Neuronal stem cell (in vitro differentiated cells): ENCODE results near the gene RALGDS.
"Not testable (repeated sequence)": the region's sequence is repeated elsewhere in the genome, so short reads cannot be mapped to it uniquely, and the experiment has no call there.

Source experiments
- DNase-seq: peaks from one replicate; pipeline ENCODE4 v3.0.0-alpha.2; 2013; ENCODE audit warnings: low spot score
- H2AFZ ChIP-seq: one replicate; pipeline ENCODE4 v1.6.1; 2013; ENCODE audit warnings: mild to moderate bottlenecking, low read length, inconsistent platforms
- H2AK5ac ChIP-seq: 2 replicates; pipeline ENCODE4 v1.6.1; 2013; ENCODE audit warnings: low read depth, mild to moderate bottlenecking, inconsistent platforms, low read length, moderate library complexity, mixed read lengths
- H2BK120ac ChIP-seq: 2 replicates; pipeline ENCODE4 v1.6.1; 2013; ENCODE audit warnings: low read depth, mild to moderate bottlenecking, inconsistent platforms, low read length, moderate library complexity, mixed read lengths
- H2BK12ac ChIP-seq: one replicate; pipeline ENCODE4 v1.6.1; 2013; ENCODE audit warnings: low read length, inconsistent platforms
- H2BK15ac ChIP-seq: 2 replicates; pipeline ENCODE4 v1.6.1; 2013; ENCODE audit warnings: mild to moderate bottlenecking, low read length, inconsistent platforms, mixed read lengths
- H2BK5ac ChIP-seq: one replicate; pipeline ENCODE4 v1.6.1; 2013; ENCODE audit warnings: inconsistent platforms, mild to moderate bottlenecking, low read length, moderate library complexity
- H3K14ac ChIP-seq: one replicate; pipeline ENCODE4 v1.6.1; 2013; ENCODE audit warnings: low read length, inconsistent platforms
- H3K18ac ChIP-seq: 2 replicates; pipeline ENCODE4 v1.6.1; 2013; ENCODE audit warnings: low read length, inconsistent platforms
- H3K23ac ChIP-seq: 2 replicates; pipeline ENCODE4 v1.6.1; 2013; ENCODE audit warnings: low read depth, mild to moderate bottlenecking, mixed read lengths, low read length, inconsistent platforms; ENCODE audit not compliant: poor library complexity
- H3K27ac ChIP-seq: replicated peaks from 3 replicates; pipeline ENCODE4 v1.5.1; 2013; ENCODE audit warnings: low read length, inconsistent platforms
- H3K27me3 ChIP-seq, 3 experiments: 2 replicates each; pipeline ENCODE4 v1.6.1; 2013; ENCODE audit warnings: low read length in 3 of 3, mild to moderate bottlenecking in 2 of 3, inconsistent platforms in 1 of 3, low read depth in 1 of 3, mixed read lengths in 1 of 3, moderate library complexity in 1 of 3; ENCODE audit not compliant: control insufficient read depth in 3 of 3, insufficient read depth in 3 of 3
- H3K36me3 ChIP-seq, 2 donors: replicated peaks in 1 of 2; 2 replicates each; pipeline ENCODE4 v1.6.1; 2013; ENCODE audit warnings: low read length in 2 of 2; ENCODE audit not compliant: control insufficient read depth in 2 of 2, insufficient read depth in 2 of 2
- H3K4ac ChIP-seq: 2 replicates; pipeline ENCODE4 v1.6.1; 2013; ENCODE audit warnings: inconsistent platforms, mild to moderate bottlenecking, low read length, moderate library complexity
- H3K4me1 ChIP-seq, 2 donors: 1 replicate in 1 of 2; 2 replicates in 1 of 2; pipeline ENCODE4 v1.6.1; 2013; ENCODE audit warnings: low read length in 2 of 2, low read depth in 1 of 2; ENCODE audit not compliant: control insufficient read depth in 2 of 2, insufficient read depth in 1 of 2
- H3K4me2 ChIP-seq: one replicate; pipeline ENCODE4 v1.6.1; 2013; ENCODE audit warnings: mild to moderate bottlenecking, low read length, inconsistent platforms; ENCODE audit not compliant: insufficient read depth, poor library complexity, severe bottlenecking
- H3K4me3 ChIP-seq, 2 donors: 2 replicates each; pipeline ENCODE4 v1.5.1; 2013; ENCODE audit warnings: low read length in 2 of 2, mild to moderate bottlenecking in 2 of 2, inconsistent platforms in 1 of 2, moderate library complexity in 1 of 2
- H3K79me1 ChIP-seq: one replicate; pipeline ENCODE4 v1.6.1; 2013; ENCODE audit warnings: low read depth, mild to moderate bottlenecking, inconsistent platforms, low read length, moderate library complexity
- H3K9ac ChIP-seq: one replicate; pipeline ENCODE4 v1.6.1; 2013; ENCODE audit warnings: mild to moderate bottlenecking, low read depth, low read length, inconsistent platforms; ENCODE audit not compliant: poor library complexity
- H3K9me3 ChIP-seq, 2 donors: replicated peaks in 1 of 2; 2 replicates each; pipeline versions ENCODE3 to v1.6.1; 2013; ENCODE audit warnings: low read length in 2 of 2, mild to moderate bottlenecking in 2 of 2, inconsistent platforms in 1 of 2, low read depth in 1 of 2, mixed read lengths in 1 of 2, moderate library complexity in 1 of 2; ENCODE audit not compliant: control insufficient read depth in 2 of 2, insufficient read depth in 1 of 2
- H4K8ac ChIP-seq: one replicate; pipeline ENCODE4 v1.6.1; 2013; ENCODE audit warnings: low read depth, mild to moderate bottlenecking, inconsistent platforms, low read length, moderate library complexity
- H4K91ac ChIP-seq: one replicate; pipeline ENCODE4 v1.6.1; 2013; ENCODE audit warnings: low read length, low read depth, mild to moderate bottlenecking, inconsistent platforms; ENCODE audit not compliant: poor library complexity
- WGBS, 2 donors: extraction: QIAGEN DNeasy Blood & Tissue Kit; methylation state at CpG; one replicate each; pipeline ENCODE4 v1.1.7; 2013; ENCODE audit warnings: missing lambda C conversion rate in 2 of 2, mixed read lengths in 1 of 2; ENCODE audit not compliant: insufficient read length in 2 of 2, insufficient replicate concordance in 1 of 2; ENCODE audit errors: extremely low coverage in 2 of 2; 5-methylcytosine and 5-hydroxymethylcytosine counted together

The RALGDS gene

GRCh38 chr9:133080786-133081779, 40.0 kb downstream of the RALGDS start:
- H2AFZ ChIP-seq: peak overlapping the region; percentile 38
- not testable (repeated sequence) for H3K27ac ChIP-seq, H3K23ac ChIP-seq, H2BK5ac ChIP-seq, H3K9me3 ChIP-seq, DNase-seq, H3K4me2 ChIP-seq, H2AK5ac ChIP-seq, H2BK15ac ChIP-seq, H3K27me3 ChIP-seq, H3K4me3 ChIP-seq, H3K18ac ChIP-seq, H2BK120ac ChIP-seq, H3K4me1 ChIP-seq, H2BK12ac ChIP-seq, H3K14ac ChIP-seq, H3K9ac ChIP-seq, H3K36me3 ChIP-seq, H4K8ac ChIP-seq, H3K79me1 ChIP-seq, H4K91ac ChIP-seq, H3K4ac ChIP-seq
- no CpG with 5 or more reads among the region's 18 CpGs for WGBS, 2 donors

- Histone ChIP-seq H3K27ac (no peak overlapping the region), H3K18ac (no peak overlapping the region), H2BK15ac (no peak overlapping the region), H3K14ac (no peak overlapping the region), H3K9ac (no peak overlapping the region), H3K79me1 (no peaks in the 10 kb centered on the region), H2BK12ac (no peak overlapping the region), H4K91ac (no peak overlapping the region), H3K36me3 (no peaks in the 10 kb centered on the region), H3K4me1 (peaks cover 0 to 8% of the 10 kb centered on the region in 2 donors), H3K4ac (no peak overlapping the region), H2BK120ac (no peak overlapping the region), H3K23ac (no peak overlapping the region), H2AK5ac (no peak overlapping the region), H3K4me2 (no peak overlapping the region), H3K27me3 (peaks cover 0 to 9% (median 0%) of the 10 kb centered on the region in 3 experiments), H4K8ac (no peak overlapping the region), H3K4me3 (no peak overlapping the region), H2AFZ (peak overlapping the region; percentile 5), H2BK5ac (no peak overlapping the region), H3K9me3 (no peaks in the 10 kb centered on the region)
- DNase-seq: no peak
- WGBS, 2 donors: no CpG with 5 or more reads among the region's 7 CpGs
Observed at GRCh38 chr9:133080161-133080560, 40.9 kb downstream of the RALGDS start.

GRCh38 chr9:133078486-133078885, 42.6 kb downstream of the RALGDS start:
- Histone ChIP-seq H3K4me3 (no peak overlapping the region), H3K18ac (peak overlapping the region; percentile 63), H3K4me2 (no peak overlapping the region), H3K23ac (no peak overlapping the region), H3K36me3 (no peaks in the 10 kb centered on the region), H3K9ac (no peak overlapping the region), H2AK5ac (no peak overlapping the region), H3K4me1 (peaks cover 0 to 8% of the 10 kb centered on the region in 2 donors), H3K14ac (no peak overlapping the region), H2BK15ac (no peak overlapping the region), H3K4ac (no peak overlapping the region), H2BK12ac (no peak overlapping the region), H2BK5ac (no peak overlapping the region), H2BK120ac (no peak overlapping the region), H2AFZ (no peak overlapping the region), H3K27me3 (peaks cover 0 to 9% (median 0%) of the 10 kb centered on the region in 3 experiments), H3K27ac (no peak overlapping the region), H3K9me3 (no peaks in the 10 kb centered on the region), H4K91ac (no peak overlapping the region), H4K8ac (no peak overlapping the region), H3K79me1 (no peaks in the 10 kb centered on the region)
- DNase-seq: no peak
- no CpG with 5 or more reads among the region's 14 CpGs for WGBS, 2 donors

- Histone ChIP-seq H3K4me2 (no peak overlapping the region), H3K18ac (no peak overlapping the region), H3K9me3 (no peaks in the 10 kb centered on the region), H2AFZ (no peak overlapping the region), H3K36me3 (peaks cover 0 to under 1% of the 10 kb centered on the region in 2 donors), H3K23ac (no peak overlapping the region), H2BK5ac (no peak overlapping the region), H3K4me1 (peaks cover 0 to 8% of the 10 kb centered on the region in 2 donors), H3K4ac (no peak overlapping the region), H2BK120ac (no peak overlapping the region), H2BK12ac (no peak overlapping the region), H2BK15ac (no peak overlapping the region), H4K8ac (no peak overlapping the region), H4K91ac (no peak overlapping the region), H2AK5ac (no peak overlapping the region), H3K79me1 (no peaks in the 10 kb centered on the region), H3K27ac (no peak overlapping the region), H3K9ac (no peak overlapping the region), H3K4me3 (no peak overlapping the region), H3K14ac (no peak overlapping the region), H3K27me3 (peaks cover 0 to 9% (median 0%) of the 10 kb centered on the region in 3 experiments)
- no peak for DNase-seq
- WGBS, 2 donors: no CpG with 5 or more reads among the region's 4 CpGs
Observed at GRCh38 chr9:133076691-133077090, 44.3 kb downstream of the RALGDS start.
